IPS DF 4.7 (cell line): ENCODE data around the gene PIP4K2A.
"Not testable (repeated sequence)": the region's sequence is repeated elsewhere in the genome, so short reads cannot be mapped to it uniquely, and the experiment has no call there.

Experiments
- DNase-seq: peaks from one replicate; pipeline ENCODE4 v3.0.0-alpha.2; 2013; ENCODE audit warnings: low spot score; ENCODE audit errors: extremely low read depth

PIP4K2A gene

DNA sequence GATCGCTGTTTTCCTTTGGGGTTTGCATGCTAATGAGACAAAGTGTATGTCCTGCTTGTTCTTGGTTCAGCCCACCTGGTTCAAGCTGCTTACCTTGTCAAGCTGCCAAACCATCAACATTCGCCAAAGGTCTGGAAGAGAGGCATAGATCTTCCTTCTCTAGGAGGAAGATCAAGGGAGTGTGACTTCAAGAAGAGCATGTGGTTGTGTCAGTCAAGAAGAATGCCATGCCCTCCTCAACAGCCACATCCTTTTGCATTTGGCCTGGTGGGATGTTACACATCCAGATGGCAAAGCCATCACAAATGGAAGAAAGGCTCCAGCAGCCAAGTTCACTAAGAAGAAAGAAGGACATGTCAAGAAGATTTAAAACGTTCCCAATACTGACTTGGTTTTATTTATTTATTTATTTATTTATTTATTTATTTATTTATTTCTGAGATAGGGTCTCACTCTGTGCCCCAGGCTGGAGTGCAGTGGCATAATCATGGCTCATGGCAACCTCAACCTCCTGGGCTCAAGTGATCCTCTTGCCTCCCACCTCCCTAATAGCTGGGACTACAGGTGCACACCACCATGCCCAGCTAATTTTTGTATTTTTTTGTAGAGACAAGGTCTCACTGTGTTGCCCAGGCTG lies 5.1 kb upstream of the PIP4K2A start:
- no peak for DNase-seq

DNA sequence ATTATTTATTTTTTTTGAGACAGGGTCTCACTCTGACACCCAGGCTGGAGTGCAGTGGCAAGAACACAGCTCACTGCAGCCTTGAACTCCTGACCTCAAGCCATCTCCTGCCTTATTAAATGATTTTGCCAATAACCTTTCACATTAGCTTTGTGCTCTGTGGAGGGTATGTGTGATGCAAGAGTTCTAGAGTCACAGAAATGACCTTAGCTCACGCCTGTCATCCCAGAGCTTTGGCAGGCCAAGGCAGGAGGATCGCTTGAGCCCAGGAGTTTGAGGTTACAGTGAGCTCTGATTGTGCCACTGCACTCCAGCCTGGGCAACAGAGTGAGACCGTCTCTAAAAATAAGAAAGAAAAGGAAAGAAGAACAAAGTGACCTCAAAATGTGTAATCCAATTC lies 4.3 kb upstream of the PIP4K2A start:
- not testable (repeated sequence) for DNase-seq

DNA sequence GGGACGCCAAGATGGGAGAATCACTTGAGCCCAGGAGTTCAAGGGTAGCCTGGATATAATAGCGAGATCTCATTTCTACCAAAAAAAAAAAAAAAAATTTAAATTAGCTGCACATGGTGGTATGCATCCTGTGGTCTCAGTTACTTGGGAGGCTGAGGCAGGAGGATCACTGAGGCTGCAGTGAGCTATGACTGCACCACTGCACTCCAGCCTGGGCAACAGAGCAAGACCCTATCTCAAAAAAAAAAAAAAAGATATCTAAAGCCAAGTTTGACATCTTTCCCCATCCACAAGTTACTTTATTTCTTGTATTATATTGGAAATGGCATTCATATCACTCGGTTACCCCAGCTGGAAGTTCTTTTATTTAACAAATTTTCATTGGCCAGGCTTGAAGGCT lies 3.4 kb upstream of the PIP4K2A start:
- no peak for DNase-seq

DNA sequence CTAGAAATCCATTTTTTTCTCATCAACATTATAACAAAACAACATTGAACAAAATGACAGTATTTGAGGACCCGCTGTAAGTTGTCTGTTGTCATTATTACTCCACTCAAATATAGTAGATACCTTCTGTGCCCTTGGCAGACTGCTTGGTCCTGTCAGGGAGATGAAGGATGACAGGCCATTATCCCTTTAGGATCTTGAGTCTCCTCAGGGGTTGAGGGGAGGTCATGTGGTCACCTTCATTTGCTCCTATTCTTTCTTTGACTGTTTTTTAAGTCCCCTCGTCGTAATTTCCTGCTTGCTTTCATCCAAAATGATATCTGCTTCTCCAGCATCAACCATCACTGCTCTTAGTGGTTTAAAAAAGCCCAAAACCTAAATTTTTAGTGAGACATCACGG lies 2.6 kb upstream of the PIP4K2A start:
- no peak for DNase-seq

DNA sequence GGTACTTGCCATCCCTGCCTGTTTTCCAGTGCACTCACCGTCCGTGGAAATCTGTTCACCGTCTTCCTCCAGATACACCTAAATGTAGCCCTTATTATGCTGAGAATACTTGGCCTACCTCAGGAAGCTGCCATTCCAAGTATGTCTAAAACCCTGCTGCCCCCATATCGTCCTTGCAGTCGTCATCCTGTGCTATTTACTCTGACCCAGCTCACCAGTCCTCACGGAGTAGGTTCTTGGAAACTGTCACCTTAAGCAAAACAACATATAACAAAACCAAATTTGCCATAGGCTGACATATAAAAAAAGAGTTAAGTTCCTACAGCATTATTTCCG lies 880 bp upstream of the PIP4K2A start:
- no peak for DNase-seq

GRCh38 chr10:22713853-22714478 lies 412 bp downstream of the PIP4K2A start:
- no peak for DNase-seq

DNA sequence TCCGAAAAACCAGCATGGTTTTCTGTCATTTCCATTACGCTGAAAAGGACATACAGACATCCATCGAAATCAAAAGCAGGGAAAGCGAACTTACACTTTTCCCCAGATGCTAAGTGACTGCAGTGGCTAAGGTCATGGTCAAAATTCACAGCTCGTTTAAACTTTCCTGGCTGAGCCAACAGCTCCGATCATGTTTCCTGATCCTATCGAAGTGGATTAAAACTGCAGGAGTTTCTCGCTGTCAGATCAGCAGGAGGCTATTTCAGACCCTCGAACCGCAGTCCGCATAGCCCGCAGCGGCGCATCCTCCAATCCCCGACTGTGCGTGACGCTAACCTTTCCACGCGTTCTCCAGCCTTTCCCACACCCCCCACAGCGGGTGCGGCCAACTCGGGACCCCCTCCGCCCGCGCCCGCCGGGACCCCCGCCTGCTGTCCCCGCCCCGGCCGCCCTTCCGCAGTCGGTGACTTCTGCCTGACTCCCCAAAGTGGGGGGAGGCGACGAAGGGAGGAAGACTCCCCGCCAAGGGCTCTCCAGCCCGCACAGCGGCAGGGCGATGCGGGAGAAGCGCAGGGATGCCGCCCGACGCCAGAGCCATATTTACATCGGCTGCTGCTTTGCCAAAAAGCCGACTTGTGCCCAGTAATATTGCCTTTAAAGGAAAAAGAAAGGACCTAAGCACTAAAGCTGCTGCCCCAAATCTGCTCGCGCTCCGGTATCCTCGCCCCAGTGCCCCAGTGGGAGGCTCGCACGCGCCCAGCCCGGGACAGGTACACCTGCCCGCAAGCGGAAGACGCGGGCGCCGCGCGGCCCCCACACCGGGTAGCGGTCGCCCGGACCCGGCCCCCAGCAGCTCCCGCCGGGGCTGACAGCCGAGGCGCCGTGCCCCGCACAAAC lies 1.2 kb downstream of the PIP4K2A start:
- no peak for DNase-seq

- no peak for DNase-seq
These were observed 2.0 kb downstream of the PIP4K2A start for GRCh38 chr10:22712211-22712955.

DNA sequence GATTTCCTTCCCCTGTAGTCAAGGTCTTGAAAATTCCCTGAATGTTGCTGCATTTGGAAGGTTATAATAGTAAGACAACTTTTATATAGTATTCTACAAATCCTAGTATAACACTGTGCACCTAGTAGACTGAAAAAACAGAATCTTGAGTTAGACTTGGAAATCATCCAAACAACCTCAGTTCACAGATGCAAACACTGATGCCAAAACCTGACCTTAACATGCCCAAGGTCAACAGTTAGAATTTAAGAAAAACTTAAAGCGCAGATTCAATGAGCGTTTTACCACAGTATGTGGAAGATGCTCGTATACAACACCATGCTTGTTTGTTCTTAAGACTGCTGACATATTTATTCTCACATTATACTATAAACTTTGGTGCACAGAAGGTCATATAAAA lies 3.0 kb downstream of the PIP4K2A start:
- no peak for DNase-seq

- no peak for DNase-seq
These were observed 4.1 kb downstream of the PIP4K2A start for GRCh38 chr10:22710139-22710745.

GRCh38 chr10:22708772-22709171 lies 5.6 kb downstream of the PIP4K2A start:
- DNase-seq = no peak

- DNase-seq = no peak
These were observed 8.9 kb downstream of the PIP4K2A start for GRCh38 chr10:22705527-22705926.

GRCh38 chr10:22704942-22705341 lies 9.4 kb downstream of the PIP4K2A start:
- no peak for DNase-seq

GRCh38 chr10:22704471-22704911 lies 9.9 kb downstream of the PIP4K2A start:
- no peak for DNase-seq

DNA sequence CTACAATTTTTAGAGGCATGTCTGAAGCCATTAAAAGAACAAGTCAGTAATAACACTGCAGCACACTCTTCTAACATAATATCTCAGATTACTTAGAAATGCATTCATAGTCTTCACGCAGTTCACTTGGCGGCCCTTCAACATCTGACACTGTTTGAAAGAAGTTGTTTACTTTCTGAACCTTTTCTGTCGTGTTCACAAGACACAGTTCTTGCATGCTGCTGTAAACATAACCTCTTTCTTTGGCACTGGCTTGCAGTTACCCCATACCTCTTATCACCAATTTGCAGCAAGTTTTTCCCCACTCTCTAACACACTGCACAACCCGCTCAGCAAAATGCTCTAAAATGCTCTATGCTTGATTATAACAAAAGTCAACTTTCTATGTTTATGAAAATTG lies 12.0 kb downstream of the PIP4K2A start:
- DNase-seq = no peak

GRCh38 chr10:22701132-22701826 lies 13.1 kb downstream of the PIP4K2A start:
- DNase-seq = no peak

DNA sequence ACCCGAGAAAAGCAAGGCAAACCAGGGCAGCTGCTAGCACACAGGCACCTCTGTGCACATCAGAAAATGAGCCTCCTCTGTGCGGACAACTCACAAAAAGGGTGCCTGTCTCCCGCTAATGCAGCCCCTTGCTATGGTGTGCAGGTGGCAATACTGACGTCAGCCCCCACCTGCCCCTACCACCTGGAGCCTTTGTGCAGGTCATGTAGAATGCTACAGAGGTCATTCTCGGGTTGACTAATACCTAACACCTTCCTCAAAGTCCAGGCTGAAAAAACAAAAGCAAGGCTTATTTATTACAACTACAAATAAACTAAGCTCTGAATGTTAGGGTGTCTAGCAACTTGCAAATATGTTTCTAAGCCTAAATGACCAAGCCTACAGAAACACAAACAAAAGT lies 13.9 kb downstream of the PIP4K2A start:
- no peak for DNase-seq

GRCh38 chr10:22699976-22700375 lies 14.4 kb downstream of the PIP4K2A start:
- no peak for DNase-seq

- DNase-seq = no peak
These were observed 15.4 kb downstream of the PIP4K2A start for GRCh38 chr10:22698941-22699440.

GRCh38 chr10:22697800-22698199 lies 16.6 kb downstream of the PIP4K2A start:
- no peak for DNase-seq

GRCh38 chr10:22697101-22697500 lies 17.3 kb downstream of the PIP4K2A start:
- DNase-seq = no peak
